SK-N-SH (cell line): ENCODE results near the gene ARID4A. TPM values are rescaled to one million over a fixed set of nuclear protein-coding genes. Genes with fewer than 3 reads are reported as not detected.
"Not testable (repeated sequence)": the region's sequence is repeated elsewhere in the genome, so short reads cannot be mapped to it uniquely, and the experiment has no call there.

Experiments used
- CTCF ChIA-PET: fragments of 300-600, 350-600 bp; formaldehyde crosslinking; extraction: SDS; loops from one replicate; lab custom pipeline; 2021; lab: Yijun Ruan, JAX
- POLR2A ChIA-PET: fragments of 350-600 bp; sonication (Branson Sonifier 250); formaldehyde crosslinking; extraction: SDS; loops from one replicate; lab custom pipeline; 2020; ENCODE audit warnings: antibody characterized with exemption, inconsistent platforms; lab: Yijun Ruan, JAX
- DNase-seq: peaks from one replicate; pipeline ENCODE4 v3.0.0; 2012
- H2AFZ ChIP-seq: fragments of 200-600 bp; sonication (generic); 2 replicates; pipeline ENCODE4 v1.8.1; 2016; ENCODE audit warnings: antibody characterized with exemption, mild to moderate bottlenecking, low read depth
- H3F3A ChIP-seq: fragments of 200-600 bp; sonication (generic); replicated peaks from 2 replicates; pipeline ENCODE3; 2016; ENCODE audit warnings: antibody characterized with exemption, mild to moderate bottlenecking; ENCODE audit not compliant: insufficient read depth
- H3K27ac ChIP-seq, 2 experiments: fragments of 200-500 bp in 1 of 2; fragments of 200-600 bp in 1 of 2; sonication (Bioruptor generic) in 1 of 2; sonication (generic), shearing (Covaris generic) in 1 of 2; 2 replicates each; pipeline versions ENCODE4 v1.5.1 to v1.6.1; 2014 to 2016; ENCODE audit warnings: low read depth in 2 of 2, inconsistent platforms in 1 of 2, low read length in 1 of 2, mild to moderate bottlenecking in 1 of 2, mixed read lengths in 1 of 2
- H3K27me3 ChIP-seq: fragments of 200-600 bp; sonication (generic), shearing (Covaris generic); 2 replicates; pipeline ENCODE4 v1.6.1; 2016; ENCODE audit warnings: mixed run types; ENCODE audit not compliant: insufficient read depth
- H3K36me3 ChIP-seq, 2 experiments: fragments of 200-500 bp in 1 of 2; fragments of 200-600 bp in 1 of 2; sonication (Bioruptor generic) in 1 of 2; sonication (generic) in 1 of 2; replicated peaks in 1 of 2; 2 replicates each; pipeline versions ENCODE3 to v1.5.1; 2014 to 2016; ENCODE audit warnings: low read length in 1 of 2, mild to moderate bottlenecking in 1 of 2; ENCODE audit not compliant: insufficient read depth in 2 of 2, control insufficient read depth in 1 of 2
- H3K4me1 ChIP-seq, 2 experiments: fragments of 200-500 bp in 1 of 2; fragments of 200-600 bp in 1 of 2; sonication (Bioruptor generic) in 1 of 2; sonication (generic), shearing (Covaris generic) in 1 of 2; 2 replicates each; pipeline versions ENCODE4 v1.5.1 to v1.6.1; 2014 to 2016; ENCODE audit warnings: low read depth in 1 of 2, low read length in 1 of 2, mixed run types in 1 of 2; ENCODE audit not compliant: insufficient read depth in 2 of 2, control insufficient read depth in 1 of 2
- H3K4me2 ChIP-seq: fragments of 200-600 bp; sonication (generic), shearing (Covaris generic); 2 replicates; pipeline ENCODE4 v1.6.1; 2017; ENCODE audit warnings: mixed run types
- H3K4me3 ChIP-seq, 2 experiments: fragments of 200-500 bp in 1 of 2; fragments of 200-600 bp in 1 of 2; sonication (Bioruptor generic) in 1 of 2; sonication (generic), shearing (Covaris generic) in 1 of 2; 2 replicates each; pipeline versions ENCODE4 v1.5.1 to v1.8.1; 2014 to 2016; ENCODE audit warnings: low read depth in 2 of 2, inconsistent platforms in 1 of 2, low read length in 1 of 2, mild to moderate bottlenecking in 1 of 2, mixed read lengths in 1 of 2, moderate library complexity in 1 of 2
- H3K79me2 ChIP-seq: fragments of 200-600 bp; sonication (generic); 2 replicates; pipeline ENCODE4 v1.8.1; 2017; ENCODE audit warnings: mild to moderate bottlenecking; ENCODE audit not compliant: insufficient read depth
- H3K9ac ChIP-seq: fragments of 200-600 bp; sonication (generic); 2 replicates; pipeline ENCODE4 v1.6.1; 2017; ENCODE audit warnings: mixed run types
- H3K9me2 ChIP-seq: fragments of 200-600 bp; sonication (generic); 2 replicates; pipeline ENCODE4 v1.6.1; 2017; ENCODE audit warnings: mixed run types
- H3K9me3 ChIP-seq: fragments of 200-600 bp; sonication (generic); 2 replicates; pipeline ENCODE4 v1.6.1; 2017; ENCODE audit warnings: mixed run types, mild to moderate bottlenecking, moderate library complexity
- H4K20me1 ChIP-seq: fragments of 200-600 bp; sonication (generic); 2 replicates; pipeline ENCODE4 v1.6.1; 2017; ENCODE audit warnings: mild to moderate bottlenecking, mixed run types; ENCODE audit not compliant: insufficient read depth
- CTCF ChIP-seq: fragments of 200-600 bp; sonication (generic); IDR thresholded peaks from 2 replicates; pipeline ENCODE4 v1.6.1; 2017; ENCODE audit warnings: antibody characterized with exemption, mild to moderate bottlenecking, moderate library complexity
- ELF1 ChIP-seq: IDR thresholded peaks from 2 replicates; pipeline ENCODE4 v1.4.0; 2012
- EP300 ChIP-seq, 2 experiments: IDR thresholded peaks; 2 replicates each; pipeline versions ENCODE4 v1.4.0 to v1.6.1; 2012; ENCODE audit warnings: borderline replicate concordance in 1 of 2, low read depth in 1 of 2, low read length in 1 of 2
- EZH2phosphoT487 ChIP-seq: fragments of 200-600 bp; sonication (generic); IDR thresholded peaks from 2 replicates; pipeline ENCODE4 v1.6.1; 2017; ENCODE audit warnings: low read depth, mixed run types, mild to moderate bottlenecking, antibody characterized with exemption, moderate library complexity, borderline replicate concordance
- FOXM1 ChIP-seq: IDR thresholded peaks from 2 replicates; pipeline ENCODE4 v1.4.0; 2012; ENCODE audit warnings: low read depth, mild to moderate bottlenecking
- MEF2A ChIP-seq: IDR thresholded peaks from 2 replicates; pipeline ENCODE4 v1.4.0; 2012; ENCODE audit warnings: low read depth, borderline replicate concordance
- MXI1 ChIP-seq: IDR thresholded peaks from 2 replicates; pipeline ENCODE4 v1.6.1; 2012; ENCODE audit warnings: mild to moderate bottlenecking, low read depth, low read length, improper control_type of control experiment
- POLR2AphosphoS5 ChIP-seq: IDR thresholded peaks from 2 replicates; pipeline ENCODE4 v1.6.1; 2012; ENCODE audit warnings: low read depth, low read length
- RXRA ChIP-seq: IDR thresholded peaks from 2 replicates; pipeline ENCODE4 v1.4.0; 2012; ENCODE audit warnings: low read depth, mild to moderate bottlenecking, borderline replicate concordance
- TAF1 ChIP-seq: IDR thresholded peaks from 2 replicates; pipeline ENCODE4 v1.6.1; 2012; ENCODE audit warnings: low read depth, mild to moderate bottlenecking, low read length, moderate library complexity, borderline replicate concordance
- TCF12 ChIP-seq: IDR thresholded peaks from 2 replicates; pipeline ENCODE4 v1.4.0; 2012
- USF1 ChIP-seq: IDR thresholded peaks from 2 replicates; pipeline ENCODE4 v1.4.0; 2012; ENCODE audit warnings: low read depth, borderline replicate concordance
- USF2 ChIP-seq: fragments of 150-350 bp; IDR thresholded peaks from 2 replicates; pipeline ENCODE4 v1.6.1; 2017; ENCODE audit warnings: antibody characterized with exemption, low read length, low read depth, borderline replicate concordance
- ZBTB33 ChIP-seq: IDR thresholded peaks from 2 replicates; pipeline ENCODE4 v1.4.0; 2012; ENCODE audit warnings: low read depth, borderline replicate concordance
- WGBS: methylation state at CpG from one replicate; pipeline ENCODE4 v1.1.6; 2017; ENCODE audit warnings: low lambda C conversion rate; 5-methylcytosine and 5-hydroxymethylcytosine counted together
- polyA plus RNA-seq, 3 experiments: library from polyadenylated mRNA; depleted of rRNA; stranded (reverse); fragments of >200 nt; gene quantifications; 2 replicates each; pipeline ENCODE4 v1.2.3, GENCODE V29; 2012

Gene ARID4A
- polyA plus RNA-seq, 1 of the 3 experiments (the other 2 are of a cell fraction): 4.6 TPM

- CTCF ChIA-PET: no interaction called here
- no peaks in the 10 kb centered on the region for H3K4me1 ChIP-seq
- WGBS: 82% methylated on average over 1 of the region's 1 CpG
- H3K4me3 ChIP-seq: no peak overlapping the region
- no peak overlapping the region for H3K4me2 ChIP-seq
- H3K79me2 ChIP-seq: no peaks in the 10 kb centered on the region
- H3K9me3 ChIP-seq: no peaks in the 10 kb centered on the region
- TF ChIP-seq ZBTB33: no peak
- TF ChIP-seq EP300 (IDR thresholded peaks at IDR 0.05; ENCODE audit: borderline replicate concordance in 1 of 2, low read depth in 1 of 2, low read length in 1 of 2): no peak
- no peak for TF ChIP-seq TCF12
- no peak for TF ChIP-seq MXI1
- TF ChIP-seq POLR2AphosphoS5: no peak
- TF ChIP-seq EZH2phosphoT487: no peak
- no peak for TF ChIP-seq MEF2A
- no peak for TF ChIP-seq ELF1
- no peak for TF ChIP-seq FOXM1
- no peak for TF ChIP-seq RXRA
- no peak for TF ChIP-seq CTCF
- TF ChIP-seq TAF1: no peak
- TF ChIP-seq USF2: no peak
- no peak for TF ChIP-seq USF1
- H3K9ac ChIP-seq: no peak overlapping the region
- H3K27ac ChIP-seq: no peak overlapping the region
- peaks cover 23 to 67% of the 10 kb centered on the region in 2 experiments for H3K36me3 ChIP-seq
- no peaks in the 10 kb centered on the region for H4K20me1 ChIP-seq
- H3F3A ChIP-seq: no peaks in the 10 kb centered on the region
- POLR2A ChIA-PET: no interaction called here
- H2AFZ ChIP-seq: no peak overlapping the region
- DNase-seq: no peak
- no peaks in the 10 kb centered on the region for H3K9me2 ChIP-seq
- H3K27me3 ChIP-seq: no peaks in the 10 kb centered on the region
Measured at GRCh38 chr14:58356268-58356667, 57.9 kb downstream of the ARID4A start.

- H3K4me2 ChIP-seq, H2AFZ ChIP-seq, H4K20me1 ChIP-seq, H3K9me3 ChIP-seq, H3K9me2 ChIP-seq, POLR2A ChIA-PET, DNase-seq, H3K4me3 ChIP-seq, H3K9ac ChIP-seq, H3K27me3 ChIP-seq, H3K79me2 ChIP-seq, H3K27ac ChIP-seq, H3K4me1 ChIP-seq: not testable (repeated sequence)
- Histone ChIP-seq H3K36me3 (peaks cover 52 to 71% of the 10 kb centered on the region in 2 experiments), H3F3A (peaks cover 11% of the 10 kb centered on the region)
- CTCF ChIA-PET: interaction anchor here (0.7 to 2.2 kb wide), 8 partner anchors 10 to 254 kb away, joined by 3 to 11 read pairs (median 4); no protein-coding TSS in a partner anchor
- no CpG with 5 or more reads among the region's 1 CpG for WGBS
Measured at GRCh38 chr14:58362272-58362671, 63.9 kb downstream of the ARID4A start.
